NT2/D1 (cell line): ENCODE results near the gene EIF4A3.
A peak's percentile ranks its signal among the peaks of the same experiment; 100 is the strongest.

Experiments
- DNase-seq: peaks from one replicate; pipeline ENCODE4 v3.0.0-alpha.2; 2011; ENCODE audit warnings: low read depth, low spot score
- H3K27me3 ChIP-seq: 2 replicates; pipeline ENCODE4 v1.6.0; 2011; ENCODE audit warnings: mild to moderate bottlenecking; ENCODE audit not compliant: insufficient read length, insufficient read depth
- H3K36me3 ChIP-seq: 2 replicates; pipeline ENCODE4 v1.6.1; 2011; ENCODE audit warnings: mild to moderate bottlenecking, low read length, mixed read lengths; ENCODE audit not compliant: insufficient read depth, insufficient read length
- H3K4me1 ChIP-seq: 2 replicates; pipeline ENCODE4 v1.5.1; 2011; ENCODE audit not compliant: insufficient read depth, insufficient read length
- H3K4me3 ChIP-seq: 2 replicates; pipeline ENCODE4 v1.5.1; 2011; ENCODE audit warnings: low read depth; ENCODE audit not compliant: insufficient read length
- H3K9ac ChIP-seq: 2 replicates; pipeline ENCODE4 v1.6.0; 2011; ENCODE audit warnings: low read depth; ENCODE audit not compliant: insufficient read length
- H3K9me3 ChIP-seq: 2 replicates; pipeline ENCODE4 v1.5.1; 2011; ENCODE audit warnings: mild to moderate bottlenecking, low read length; ENCODE audit not compliant: insufficient read depth
- SUZ12 ChIP-seq: IDR thresholded peaks from 2 replicates; pipeline ENCODE4 v1.6.1; 2011; ENCODE audit not compliant: insufficient read length, insufficient read depth; ENCODE audit errors: extremely low read depth
- YY1 ChIP-seq: IDR thresholded peaks from 2 replicates; pipeline ENCODE4 v1.6.1; 2011; ENCODE audit not compliant: insufficient read length, insufficient read depth
- ZNF274 ChIP-seq: IDR thresholded peaks from 2 replicates; pipeline ENCODE4 v1.6.1; 2011; ENCODE audit warnings: mild to moderate bottlenecking, low read depth, low read length

The EIF4A3 gene

DNA sequence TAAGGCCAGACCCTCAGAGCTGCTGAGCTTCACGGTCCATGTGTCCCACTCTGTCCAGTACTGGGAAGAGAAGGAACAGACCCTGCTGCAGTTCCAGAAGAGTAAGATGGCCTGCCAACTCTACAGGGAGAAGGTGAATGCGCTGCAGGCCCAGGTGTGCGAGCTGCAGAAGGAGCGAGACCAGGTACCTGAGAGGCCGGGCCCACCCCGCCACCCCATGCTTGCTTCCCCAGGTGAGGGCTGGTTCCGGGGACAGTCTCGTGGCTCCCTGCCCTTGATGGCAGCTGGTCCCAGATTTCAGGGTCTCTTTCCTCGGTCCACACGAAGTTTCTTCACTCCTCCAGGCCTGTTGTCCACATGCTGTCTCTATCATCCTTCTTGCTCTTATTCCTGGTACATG is 43.8 kb upstream of the EIF4A3 start:
- H3K27me3 ChIP-seq = no peaks in the 10 kb centered on the region
- H3K36me3 ChIP-seq = no peaks in the 10 kb centered on the region
- H3K9ac ChIP-seq = peak overlapping the region; percentile 12
- H3K4me1 ChIP-seq = peaks cover 17% of the 10 kb centered on the region
- no peaks in the 10 kb centered on the region for H3K9me3 ChIP-seq
- TF ChIP-seq YY1 (no peak), ZNF274 (no peak)
- H3K4me3 ChIP-seq = no peak overlapping the region
- DNase-seq = no peak

DNA sequence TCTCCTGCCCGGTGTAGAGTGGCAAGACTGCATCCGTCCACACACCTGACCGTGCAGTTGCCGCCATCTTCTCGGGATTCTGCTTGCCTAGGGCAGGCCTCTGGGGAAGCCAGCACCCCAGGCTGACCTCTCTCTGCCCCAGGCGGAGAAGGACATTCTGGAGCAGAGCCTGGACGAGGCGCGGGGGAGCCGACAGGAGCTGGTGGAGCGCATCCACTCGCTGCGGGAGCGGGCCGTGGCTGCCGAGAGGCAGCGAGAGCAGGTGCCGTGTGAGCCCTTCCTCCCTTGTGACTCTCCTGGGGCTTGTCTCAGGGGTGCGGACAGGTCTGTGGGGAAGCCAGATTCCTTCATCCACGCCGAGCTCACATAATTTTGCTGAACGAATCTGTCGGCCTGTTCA is 42.7 kb upstream of the EIF4A3 start:
- no peaks in the 10 kb centered on the region for H3K9me3 ChIP-seq
- no peaks in the 10 kb centered on the region for H3K36me3 ChIP-seq
- H3K4me1 ChIP-seq = peaks cover 17% of the 10 kb centered on the region
- H3K9ac ChIP-seq = no peak overlapping the region
- no peaks in the 10 kb centered on the region for H3K27me3 ChIP-seq
- no peak overlapping the region for H3K4me3 ChIP-seq
- no peak for DNase-seq
- TF ChIP-seq ZNF274 (no peak), YY1 (no peak), SUZ12 (no peak)

DNA sequence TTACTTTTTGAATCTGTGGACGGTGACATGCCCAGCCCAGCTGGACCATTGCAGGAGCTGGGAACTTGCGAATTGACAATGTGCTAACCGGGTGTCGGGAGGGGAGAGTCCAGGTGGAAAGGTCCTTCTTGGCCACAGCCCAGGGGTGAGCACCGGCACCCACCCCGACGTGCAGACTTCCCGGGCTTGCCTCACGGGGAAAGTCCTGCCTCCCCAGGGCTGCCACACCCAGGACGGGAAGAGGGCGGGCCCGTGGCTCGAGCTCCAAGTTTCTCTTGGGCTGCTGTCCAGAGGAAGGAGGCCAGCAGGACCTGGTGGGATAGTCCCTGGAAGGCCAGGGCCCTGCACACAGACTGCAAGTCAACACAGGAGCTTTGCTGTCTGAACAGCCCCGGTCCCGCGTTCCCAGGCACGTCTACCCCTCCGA is 40.6 kb upstream of the EIF4A3 start:
- H3K36me3 ChIP-seq = no peaks in the 10 kb centered on the region
- TF ChIP-seq YY1 (no peak), ZNF274 (no peak), SUZ12 (no peak)
- no peak for DNase-seq
- H3K27me3 ChIP-seq = no peaks in the 10 kb centered on the region
- H3K4me1 ChIP-seq = peaks cover 26% of the 10 kb centered on the region
- no peak overlapping the region for H3K4me3 ChIP-seq
- H3K9ac ChIP-seq = no peak overlapping the region
- no peaks in the 10 kb centered on the region for H3K9me3 ChIP-seq

DNA sequence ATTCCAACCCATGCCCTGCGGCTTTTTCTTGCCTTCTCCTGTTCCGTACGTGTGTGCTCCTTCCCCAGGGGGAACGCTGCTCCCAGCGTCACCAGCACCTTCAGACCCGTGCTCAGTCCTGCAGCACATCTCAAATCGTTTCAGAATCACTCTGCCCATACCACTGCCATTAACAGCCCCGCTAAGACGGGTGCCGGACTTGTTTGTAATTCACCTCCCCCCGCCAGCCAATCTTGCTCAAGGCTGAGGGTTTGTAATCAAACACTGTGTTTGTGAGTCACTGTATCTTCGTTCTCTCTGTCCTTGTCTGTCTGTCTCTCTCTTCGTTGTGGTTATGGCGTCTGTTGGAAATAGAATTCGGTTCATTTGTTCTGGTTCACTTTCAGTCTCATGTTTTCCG is 40.2 kb upstream of the EIF4A3 start:
- no peak overlapping the region for H3K9ac ChIP-seq
- no peaks in the 10 kb centered on the region for H3K27me3 ChIP-seq

DNA sequence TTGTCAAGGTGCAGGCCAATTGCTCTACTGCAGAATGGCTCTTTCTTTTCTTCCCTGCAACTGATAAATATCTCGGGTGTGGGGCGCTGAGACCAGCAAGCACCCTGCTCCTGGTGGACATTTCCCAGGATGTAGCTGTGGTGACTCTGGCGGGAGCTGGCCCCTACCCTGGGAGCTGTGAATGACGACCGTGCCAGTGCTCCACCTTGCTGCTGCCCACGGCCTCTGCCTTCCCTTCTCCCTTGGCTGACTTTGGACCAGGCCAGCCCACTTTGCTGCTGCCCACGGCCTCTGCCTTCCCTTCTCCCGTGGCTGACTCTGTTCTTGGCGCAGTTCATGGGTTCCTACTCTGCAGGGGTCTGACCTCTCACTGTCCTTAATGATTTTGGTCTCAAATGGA is 39.0 kb upstream of the EIF4A3 start:
- Histone ChIP-seq H3K9ac (no peak overlapping the region), H3K4me3 (no peak overlapping the region), H3K36me3 (no peaks in the 10 kb centered on the region), H3K27me3 (no peaks in the 10 kb centered on the region), H3K9me3 (no peaks in the 10 kb centered on the region), H3K4me1 (peaks cover 20% of the 10 kb centered on the region)
- no peak for DNase-seq
- TF ChIP-seq SUZ12 (no peak), ZNF274 (no peak), YY1 (no peak)

More for the DNA sequence above, 40.2 kb upstream of the EIF4A3 start:
- Histone ChIP-seq H3K36me3 (no peaks in the 10 kb centered on the region), H3K9me3 (no peaks in the 10 kb centered on the region), H3K4me1 (peaks cover 29% of the 10 kb centered on the region), H3K4me3 (no peak overlapping the region)
- TF ChIP-seq YY1 (no peak), SUZ12 (no peak), ZNF274 (no peak)
- DNase-seq = no peak

DNA sequence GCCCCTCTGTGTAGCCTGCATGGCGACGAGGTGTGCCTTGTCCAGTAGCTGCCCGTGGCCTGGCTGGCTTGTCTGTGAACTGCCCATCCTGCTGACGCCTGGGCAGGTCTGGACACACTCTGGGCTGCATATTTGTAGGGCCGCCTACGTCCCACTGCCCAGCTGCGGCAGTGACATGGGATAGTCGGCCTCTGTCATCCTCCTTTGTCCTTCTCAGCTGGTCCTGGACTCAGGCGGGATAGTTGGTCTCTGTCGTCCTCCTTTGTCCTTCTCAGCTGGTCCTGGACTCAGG is 37.4 kb upstream of the EIF4A3 start:
- no peaks in the 10 kb centered on the region for H3K9me3 ChIP-seq
- no peak for DNase-seq
- peaks cover 20% of the 10 kb centered on the region for H3K4me1 ChIP-seq
- no peaks in the 10 kb centered on the region for H3K27me3 ChIP-seq
- no peaks in the 10 kb centered on the region for H3K36me3 ChIP-seq
- TF ChIP-seq YY1 (no peak), SUZ12 (no peak), ZNF274 (no peak)
- no peak overlapping the region for H3K9ac ChIP-seq
- no peak overlapping the region for H3K4me3 ChIP-seq

DNA sequence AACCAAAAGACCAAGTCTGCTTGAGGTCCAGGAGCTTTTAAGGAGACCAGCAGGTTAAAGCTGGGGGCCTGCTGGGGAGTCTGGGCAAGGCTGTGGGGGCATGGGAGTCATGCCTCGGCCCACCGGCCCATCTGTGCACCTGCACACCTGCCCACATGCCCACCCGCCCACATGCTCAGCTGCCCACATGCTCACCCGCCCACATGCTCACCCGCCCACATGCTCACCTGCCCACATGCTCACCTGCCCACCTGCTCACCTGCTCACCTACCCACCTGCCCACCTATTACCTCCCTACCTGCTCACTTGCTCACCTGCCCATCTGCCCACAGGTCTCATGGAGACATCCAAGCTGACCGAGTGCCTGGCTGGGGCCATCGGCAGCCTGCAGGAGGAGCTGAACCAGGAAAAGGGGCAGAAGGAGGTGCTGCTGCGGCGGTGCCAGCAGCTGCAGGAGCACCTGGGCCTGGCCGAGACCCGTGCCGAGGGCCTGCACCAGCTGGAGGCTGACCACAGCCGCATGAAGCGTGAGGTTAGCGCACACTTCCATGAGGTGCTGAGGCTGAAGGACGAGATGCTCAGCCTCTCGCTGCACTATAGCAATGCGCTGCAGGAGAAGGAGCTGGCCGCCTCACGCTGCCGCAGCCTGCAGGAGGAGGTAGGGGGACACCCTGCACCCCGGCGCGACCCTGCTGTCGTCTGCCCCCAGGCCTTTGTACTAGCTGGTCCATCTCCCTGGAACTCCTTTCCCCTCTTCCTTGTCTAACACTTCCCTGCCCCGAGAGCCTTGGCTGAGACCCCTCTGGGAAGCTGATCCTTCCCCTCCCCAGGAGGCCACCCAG is 36.9 kb upstream of the EIF4A3 start:
- Histone ChIP-seq H3K4me3 (no peak overlapping the region), H3K36me3 (no peaks in the 10 kb centered on the region), H3K9me3 (no peaks in the 10 kb centered on the region), H3K4me1 (peaks cover 20% of the 10 kb centered on the region), H3K27me3 (no peaks in the 10 kb centered on the region), H3K9ac (no peak overlapping the region)
- DNase-seq = no peak
- TF ChIP-seq SUZ12 (no peak), YY1 (no peak), ZNF274 (no peak)

DNA sequence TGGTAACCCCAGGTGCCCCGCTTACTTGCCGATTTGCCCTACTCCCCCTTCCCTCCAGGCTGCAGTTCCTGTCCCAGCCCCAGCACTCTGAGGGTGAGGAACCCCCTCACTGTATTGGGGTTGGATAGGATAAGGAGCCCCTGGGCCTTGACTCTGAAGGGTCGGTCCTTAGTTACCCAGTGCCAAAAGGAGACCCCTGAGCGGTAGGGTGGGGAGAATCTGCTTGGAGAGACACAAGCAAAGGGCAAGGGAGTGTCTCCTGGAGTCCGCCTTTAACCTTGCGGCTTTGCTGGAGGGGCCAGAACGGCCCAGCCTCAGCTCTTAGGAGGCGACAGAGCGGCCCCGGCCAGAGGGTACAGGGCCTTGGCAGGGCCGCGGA is 35.9 kb upstream of the EIF4A3 start:
- Histone ChIP-seq H3K9ac (peak overlapping the region; percentile 23), H3K4me3 (no peak overlapping the region), H3K9me3 (no peaks in the 10 kb centered on the region), H3K36me3 (no peaks in the 10 kb centered on the region), H3K27me3 (no peaks in the 10 kb centered on the region), H3K4me1 (peaks cover 20% of the 10 kb centered on the region)
- no peak for TF ChIP-seq YY1
- no peak for DNase-seq
